B cell (primary cell): ENCODE results near the gene RECK.

Experiments
- EZH2 ChIP-seq: IDR thresholded peaks from 2 replicates; pipeline ENCODE4 v1.6.1; 2012; ENCODE audit warnings: borderline replicate concordance, low read depth, mild to moderate bottlenecking, moderate library complexity, low read length; ENCODE audit not compliant: insufficient read depth, poor library complexity, severe bottlenecking
- TF ChIP-seq, protein P1 (sequence below): fragments of 200-600 bp; IDR thresholded peaks from one replicate; pipeline ENCODE4 v1.8.0; 2022; ENCODE audit warnings: antibody characterized with exemption, mild to moderate bottlenecking

DNA sequence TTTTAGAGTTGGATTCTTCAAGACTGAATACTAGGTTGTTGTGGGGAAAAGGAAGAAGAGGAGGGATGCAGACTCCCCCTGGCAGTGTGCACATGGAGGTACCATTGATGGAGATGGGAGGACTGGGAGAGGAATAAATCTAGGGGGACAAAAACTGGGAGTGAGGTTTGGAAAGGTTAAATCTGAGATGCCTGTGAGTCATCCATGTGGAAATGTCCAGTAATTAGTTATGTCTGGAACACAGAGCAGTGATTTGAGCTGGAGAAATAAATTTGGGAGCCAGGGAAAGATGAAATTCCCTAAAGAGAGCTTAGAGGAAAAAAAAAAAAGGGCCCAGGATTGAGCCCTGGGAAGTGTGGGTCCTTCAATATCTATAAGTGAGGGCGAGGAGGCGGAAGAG lies 124.5 kb downstream of the RECK start:
- TF ChIP-seq, protein P1, sequence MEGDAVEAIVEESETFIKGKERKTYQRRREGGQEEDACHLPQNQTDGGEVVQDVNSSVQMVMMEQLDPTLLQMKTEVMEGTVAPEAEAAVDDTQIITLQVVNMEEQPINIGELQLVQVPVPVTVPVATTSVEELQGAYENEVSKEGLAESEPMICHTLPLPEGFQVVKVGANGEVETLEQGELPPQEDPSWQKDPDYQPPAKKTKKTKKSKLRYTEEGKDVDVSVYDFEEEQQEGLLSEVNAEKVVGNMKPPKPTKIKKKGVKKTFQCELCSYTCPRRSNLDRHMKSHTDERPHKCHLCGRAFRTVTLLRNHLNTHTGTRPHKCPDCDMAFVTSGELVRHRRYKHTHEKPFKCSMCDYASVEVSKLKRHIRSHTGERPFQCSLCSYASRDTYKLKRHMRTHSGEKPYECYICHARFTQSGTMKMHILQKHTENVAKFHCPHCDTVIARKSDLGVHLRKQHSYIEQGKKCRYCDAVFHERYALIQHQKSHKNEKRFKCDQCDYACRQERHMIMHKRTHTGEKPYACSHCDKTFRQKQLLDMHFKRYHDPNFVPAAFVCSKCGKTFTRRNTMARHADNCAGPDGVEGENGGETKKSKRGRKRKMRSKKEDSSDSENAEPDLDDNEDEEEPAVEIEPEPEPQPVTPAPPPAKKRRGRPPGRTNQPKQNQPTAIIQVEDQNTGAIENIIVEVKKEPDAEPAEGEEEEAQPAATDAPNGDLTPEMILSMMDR = no peak
- TF ChIP-seq EZH2 = no peak
